Fibroblast of villous mesenchyme (primary cell): ENCODE data around the gene CDR2. TPM values are rescaled to one million over a fixed set of nuclear protein-coding genes. Genes with fewer than 3 reads are reported as not detected.

Experiments used
- DNase-seq: peaks from one replicate; pipeline ENCODE4 v3.0.0-alpha.2; 2010; ENCODE audit warnings: low read depth
- H3K4me3 ChIP-seq: 2 replicates; pipeline ENCODE4 v1.5.1; 2011; ENCODE audit warnings: low read depth, mild to moderate bottlenecking, low read length
- CTCF ChIP-seq: IDR thresholded peaks from 2 replicates; pipeline ENCODE4 v1.5.1; 2012; ENCODE audit warnings: low read depth, mild to moderate bottlenecking, low read length; ENCODE audit not compliant: insufficient read depth
- total RNA-seq: library from RNA; depleted of rRNA; stranded (reverse); fragments of >200 nt; gene quantifications from 2 replicates; pipeline ENCODE4 v1.2.3, GENCODE V29; 2012

The CDR2 gene
- total RNA-seq, 1 donor: 40.2 TPM

GRCh38 chr16:22299036-22299435, 75.4 kb downstream of the CDR2 start:
- H3K4me3 ChIP-seq: no peak overlapping the region
- TF ChIP-seq CTCF: no peak
- DNase-seq: no peak

- peak overlapping the region; percentile 90 for H3K4me3 ChIP-seq
- no peak for TF ChIP-seq CTCF
- DNase-seq: peak; percentile 98
These were observed 76.3 kb downstream of the CDR2 start for GRCh38 chr16:22297871-22298733.

GRCh38 chr16:22297114-22297870, 77.1 kb downstream of the CDR2 start, which contains the start of gene POLR3E:
Gene POLR3E, plus strand, starts transcription at chr16:22297409. Its CDS starts 5,560 bp downstream, at chr16:22302969.
- H3K4me3 ChIP-seq: peak within 1 kb of the TSS; percentile 90
- DNase-seq: peak; percentile 98
- peak; percentile 87 for TF ChIP-seq CTCF

GRCh38 chr16:22296225-22297113, 78.0 kb downstream of the CDR2 start:
- no peak for TF ChIP-seq CTCF
- no peak for DNase-seq
- peak overlapping the region; percentile 76 for H3K4me3 ChIP-seq

Other genes starting within 250 kb of the CDR2 start
- gene SDR42E2, start 212.1 kb downstream of the CDR2 start, total RNA-seq: not detected in 2 replicates
- 26.3 and 30.0 TPM in 2 replicates for gene EEF2K, start 168.3 kb downstream of the CDR2 start, total RNA-seq
- gene POLR3E, start 77.2 kb downstream of the CDR2 start, total RNA-seq: 19.0 and 31.5 TPM in 2 replicates
- 130 and 165 TPM in 2 replicates for gene NPIPB5, start 136.3 kb upstream of the CDR2 start, total RNA-seq